GDM1 (cell line): Measurements from ENCODE around the gene GRIP1.

Experiments used
- DNase-seq: peaks from one replicate; lab custom pipeline; 2025; lab: John Stamatoyannopoulos, UW

Gene GRIP1

DNA sequence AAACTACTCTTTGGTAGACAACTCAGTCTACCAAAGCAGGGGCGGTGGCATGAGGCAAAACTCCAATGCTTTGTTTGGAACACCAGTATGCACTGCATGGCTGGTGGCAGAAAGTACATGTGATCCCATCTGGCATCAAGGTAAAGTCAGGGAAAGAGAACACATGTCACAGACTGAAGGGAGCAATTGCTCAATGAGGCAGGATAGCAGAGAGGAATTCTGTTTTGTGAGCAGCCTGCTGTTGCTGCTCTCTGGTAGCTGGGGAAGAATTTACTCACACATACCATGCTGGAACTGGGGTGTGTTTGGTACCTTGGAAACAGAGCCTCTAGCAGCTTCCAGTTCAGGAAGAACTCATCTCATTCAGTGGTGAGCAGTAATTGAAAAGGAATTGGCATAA lies 291.8 kb downstream of the GRIP1 start:
- no peak for DNase-seq

DNA sequence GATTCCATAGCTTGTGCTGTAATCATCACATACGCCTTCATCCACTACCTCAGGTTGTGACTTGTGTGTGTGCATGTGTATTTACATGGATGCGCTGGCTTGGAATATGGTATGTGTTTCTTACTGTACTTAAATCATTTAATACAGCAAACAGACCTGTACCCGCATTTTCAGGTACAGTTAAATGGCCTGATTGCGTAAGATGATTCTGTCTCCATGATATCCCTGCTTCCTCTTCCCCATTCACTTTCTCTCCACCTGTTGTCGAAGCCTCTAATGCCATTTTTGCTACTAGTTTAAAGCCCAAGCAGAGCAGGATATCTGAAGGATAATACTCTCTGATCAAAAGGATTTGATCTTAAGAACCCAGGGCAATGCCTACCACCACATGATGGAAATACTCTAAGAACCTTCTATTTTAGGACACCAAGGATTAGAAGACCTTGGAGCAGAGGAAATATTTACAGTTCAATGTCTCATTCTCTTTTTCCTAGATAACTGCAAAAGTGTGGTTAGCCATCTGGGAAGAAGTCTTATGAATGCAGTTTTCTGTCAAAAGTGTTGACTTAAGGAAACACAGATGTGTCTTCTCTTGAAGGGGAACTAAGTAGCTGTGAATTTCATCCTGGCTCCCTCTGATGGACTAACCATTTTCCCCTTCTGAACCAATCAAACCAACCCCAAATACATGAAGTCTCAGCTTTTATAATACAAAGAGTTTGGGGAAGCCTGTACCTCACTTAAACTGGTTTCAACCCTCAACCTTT lies 297.9 kb downstream of the GRIP1 start:
- DNase-seq: no peak

DNA sequence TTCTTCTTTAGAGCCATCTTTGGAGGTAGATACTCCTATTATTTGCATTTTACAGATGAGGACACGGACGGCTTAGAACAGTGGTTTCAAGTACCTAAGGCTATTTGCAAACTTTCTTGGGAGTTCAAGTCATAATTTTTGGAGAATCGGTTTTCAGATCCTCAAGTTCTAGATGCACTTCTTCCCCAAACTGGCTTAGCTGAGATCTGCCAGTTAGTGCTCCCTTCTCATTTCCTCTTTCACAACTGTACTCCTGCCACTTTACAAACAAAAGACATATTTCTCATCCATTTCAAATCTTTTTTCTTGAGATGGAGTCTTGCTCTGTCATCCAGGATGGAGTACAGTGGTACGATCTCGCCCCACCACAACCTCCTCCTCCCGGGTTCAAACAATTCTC lies 299.3 kb downstream of the GRIP1 start:
- no peak for DNase-seq

DNA sequence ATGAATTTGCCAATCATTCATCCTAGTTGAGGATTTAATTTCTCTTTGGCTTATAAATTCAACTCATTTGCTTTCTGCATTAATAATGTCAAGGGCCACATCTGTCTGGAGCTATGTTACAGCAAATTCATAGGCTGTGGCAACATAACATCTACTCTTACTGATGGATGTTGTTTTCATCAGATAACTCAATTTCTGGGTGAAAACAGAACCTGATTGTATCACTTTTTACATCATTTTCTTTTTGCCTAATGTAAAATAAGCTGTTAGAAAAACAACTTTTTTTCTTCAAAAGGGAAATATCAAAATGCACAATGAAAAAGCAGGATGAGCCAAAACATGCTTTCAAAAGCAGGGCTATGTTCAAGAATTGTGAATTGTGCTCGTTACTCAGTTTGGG lies 303.3 kb downstream of the GRIP1 start:
- no peak for DNase-seq

DNA sequence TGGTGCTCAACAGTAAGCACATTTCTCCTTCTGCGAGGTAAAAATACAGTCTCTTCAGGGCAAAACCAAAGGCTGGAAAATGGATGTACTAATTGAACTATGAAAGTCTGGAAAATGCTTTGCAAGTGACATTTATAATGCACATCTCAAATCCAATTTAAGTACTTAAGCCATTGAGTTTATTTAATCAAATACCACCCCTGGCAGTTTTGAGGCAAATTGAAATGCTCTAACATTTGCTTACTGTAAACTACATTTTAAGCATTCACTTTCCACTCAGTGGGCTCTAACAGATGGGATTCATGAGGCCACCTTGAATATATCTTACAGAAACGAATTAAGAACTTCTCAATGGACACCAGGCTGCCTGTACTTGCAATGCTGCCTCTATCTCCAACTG lies 306.9 kb downstream of the GRIP1 start:
- DNase-seq: no peak

DNA sequence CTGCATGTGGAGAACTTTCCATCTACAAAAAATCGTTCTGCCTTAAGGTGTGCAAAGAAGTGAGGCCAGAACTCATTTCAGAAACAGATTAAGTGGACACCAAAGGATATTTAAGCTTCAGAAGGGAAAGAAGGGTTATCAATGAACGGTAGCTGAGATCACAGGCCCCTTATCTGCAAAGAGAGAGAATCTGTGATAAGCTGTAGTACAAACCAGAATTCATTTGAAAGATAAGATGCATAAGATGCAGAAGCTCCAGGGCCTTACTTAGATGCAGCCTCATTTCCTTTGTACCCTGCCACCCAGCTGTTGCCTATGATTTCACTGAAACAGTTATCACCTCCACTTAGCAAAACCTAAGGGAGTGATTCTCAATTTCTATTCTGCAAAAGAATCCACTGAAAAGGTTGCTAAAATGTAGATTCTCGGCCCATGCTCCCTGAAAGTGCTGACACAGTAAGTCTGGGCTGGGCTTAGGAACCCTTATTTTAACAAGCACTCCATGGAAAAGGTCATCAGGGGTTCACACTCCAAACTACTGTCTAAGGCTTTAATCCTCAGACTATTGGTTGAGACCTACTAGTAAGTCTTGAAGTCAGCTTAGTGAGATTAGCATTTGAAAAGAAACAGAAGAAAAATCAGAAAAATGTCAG lies 311.7 kb downstream of the GRIP1 start:
- no peak for DNase-seq

DNA sequence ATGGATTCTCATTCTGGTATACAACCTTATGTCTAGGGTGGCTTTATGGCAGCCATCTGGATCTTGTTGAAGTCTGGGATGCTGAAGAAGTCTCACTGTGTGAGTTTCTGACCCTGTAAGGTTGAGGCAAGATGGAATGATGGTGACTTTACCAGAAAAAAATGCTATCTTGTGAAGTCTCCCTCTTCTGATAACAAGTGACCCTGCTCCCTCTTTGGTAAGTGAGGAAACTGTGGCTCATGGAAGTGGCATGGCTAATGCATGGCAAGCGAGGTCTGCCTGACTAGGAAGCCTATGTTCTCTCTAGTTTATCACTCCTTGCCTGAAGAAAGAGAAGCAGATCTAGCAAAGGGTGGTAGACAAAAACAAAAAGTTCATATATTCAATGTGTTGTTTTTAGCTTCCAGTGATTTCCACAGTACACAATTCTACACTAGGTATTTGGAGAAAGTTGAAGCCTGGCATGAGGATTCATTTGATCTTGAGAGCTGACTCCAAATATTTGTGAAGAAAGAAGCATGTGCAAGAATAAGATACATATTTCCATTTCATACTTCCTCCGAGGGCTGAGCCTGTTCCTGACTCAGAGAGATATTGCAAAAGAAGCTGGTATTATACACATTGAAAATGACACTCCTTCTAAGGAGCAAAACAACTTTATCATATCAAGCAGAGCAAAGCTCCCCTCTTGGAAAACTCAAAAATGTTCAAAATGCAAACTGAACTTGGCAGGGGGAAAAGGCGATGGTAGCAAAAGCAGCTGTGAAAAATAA lies 313.0 kb downstream of the GRIP1 start:
- DNase-seq: no peak

DNA sequence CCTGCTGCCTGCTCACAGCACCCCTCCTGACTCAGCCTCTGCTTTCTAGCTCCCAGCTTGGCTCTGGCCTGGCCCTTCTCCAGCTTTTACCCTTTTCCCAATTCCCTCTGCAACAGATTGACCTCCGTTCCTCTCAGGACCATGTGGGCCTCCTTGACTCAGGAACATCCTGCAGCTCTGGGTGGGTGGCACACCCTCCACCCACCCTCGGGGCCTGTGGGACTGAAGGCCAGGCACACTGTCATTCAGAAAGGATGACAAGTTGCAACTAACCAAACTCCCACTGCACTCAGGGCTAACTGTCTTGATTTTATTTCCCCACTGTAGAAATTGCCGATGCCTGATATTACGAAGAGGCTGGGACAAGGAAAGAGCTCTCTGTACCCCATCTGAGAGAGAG lies 317.2 kb downstream of the GRIP1 start:
- no peak for DNase-seq

DNA sequence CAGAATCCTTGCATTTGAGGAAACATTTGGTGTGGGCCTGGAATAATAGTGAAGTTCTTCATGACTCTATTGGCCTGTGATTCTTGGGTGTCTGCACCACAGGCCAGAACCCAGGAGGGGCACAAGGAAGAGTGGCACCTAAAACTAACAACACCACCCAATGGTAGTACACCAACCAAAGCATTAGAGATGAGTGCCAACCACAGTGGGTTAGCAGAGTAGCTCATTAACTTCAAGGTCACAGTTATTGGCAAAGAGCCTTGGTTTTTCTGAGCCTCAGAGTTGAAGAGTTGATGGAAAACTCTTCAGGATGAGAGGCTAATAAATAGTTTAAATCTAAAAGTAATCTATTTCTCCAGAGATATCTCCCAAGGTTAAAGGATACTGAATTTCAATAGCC lies 319.6 kb downstream of the GRIP1 start:
- DNase-seq: no peak

DNA sequence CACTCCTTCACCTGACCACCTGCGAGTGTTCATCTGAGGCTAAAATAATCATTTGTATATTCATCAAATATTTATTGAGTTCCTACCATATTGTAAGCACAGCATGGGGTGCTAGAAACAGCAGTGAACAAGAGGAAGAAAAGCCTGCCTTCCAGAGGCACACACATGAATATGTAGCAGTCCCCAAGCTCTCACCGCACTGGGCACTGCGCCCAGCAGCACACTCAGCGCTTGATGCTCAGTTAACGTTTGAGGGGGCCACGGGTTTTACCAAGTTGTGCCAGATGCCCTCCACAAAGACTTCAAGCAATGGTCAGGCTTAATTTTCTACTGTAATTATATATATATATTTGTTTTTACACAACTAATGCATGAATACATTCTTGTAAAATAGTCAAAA lies 324.6 kb downstream of the GRIP1 start:
- no peak for DNase-seq

DNA sequence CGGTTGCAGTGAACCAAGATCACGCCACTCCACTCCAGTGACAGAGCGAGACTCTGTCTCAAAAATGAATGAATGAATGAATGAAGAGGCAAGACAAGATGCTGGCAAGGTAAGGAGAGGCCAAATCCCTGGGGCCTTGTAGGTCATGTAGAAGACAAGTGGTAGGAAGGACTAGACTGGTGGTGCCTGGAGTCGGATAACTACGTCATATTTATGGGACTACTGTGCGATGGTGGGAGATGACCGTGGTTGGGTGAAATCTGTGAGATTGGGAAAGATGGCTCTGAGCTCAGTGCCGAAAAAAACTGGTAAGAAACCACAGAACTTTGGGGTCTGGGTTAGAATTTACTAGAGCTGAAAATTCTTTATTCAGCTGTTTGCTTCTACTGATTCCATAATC lies 326.0 kb downstream of the GRIP1 start:
- DNase-seq: no peak

DNA sequence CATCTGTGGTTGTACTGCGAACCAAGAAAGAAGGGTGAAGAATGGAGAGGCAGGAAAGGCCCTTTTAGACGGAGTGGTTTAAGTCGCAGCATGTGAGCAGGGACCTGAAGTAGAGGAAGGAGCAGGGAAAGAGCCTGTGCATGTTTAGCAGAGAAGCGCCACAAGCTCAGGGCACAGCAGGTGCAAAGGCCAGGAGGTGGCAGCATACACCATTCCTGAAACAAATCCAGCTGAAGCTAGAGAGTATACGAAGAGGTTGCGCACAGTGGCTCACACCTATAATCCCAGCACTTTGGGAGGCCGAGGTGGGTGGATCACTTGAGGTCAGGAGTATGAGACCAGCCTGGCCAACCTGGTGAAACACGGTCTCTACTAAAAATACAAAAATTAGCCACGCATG lies 326.7 kb downstream of the GRIP1 start:
- DNase-seq: peak; percentile 2

DNA sequence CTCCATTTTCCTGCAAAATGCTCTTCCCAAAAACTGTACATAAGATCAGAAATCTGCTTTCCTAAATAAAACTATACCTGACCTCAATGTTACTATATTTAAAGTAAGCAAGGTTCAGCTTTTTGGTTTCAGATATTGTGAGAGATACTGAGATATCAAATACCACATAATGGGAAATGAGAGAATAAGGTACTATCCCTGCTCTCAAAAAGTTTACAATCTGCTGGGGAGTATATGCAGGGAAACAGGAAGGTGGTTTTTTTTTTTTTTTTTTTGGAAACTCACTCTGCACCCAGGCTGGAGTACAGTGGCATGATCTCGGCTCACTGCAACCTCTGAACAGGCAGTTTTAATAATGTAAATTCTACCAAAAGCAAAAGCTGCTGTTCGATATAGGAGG lies 327.6 kb downstream of the GRIP1 start:
- DNase-seq: no peak

DNA sequence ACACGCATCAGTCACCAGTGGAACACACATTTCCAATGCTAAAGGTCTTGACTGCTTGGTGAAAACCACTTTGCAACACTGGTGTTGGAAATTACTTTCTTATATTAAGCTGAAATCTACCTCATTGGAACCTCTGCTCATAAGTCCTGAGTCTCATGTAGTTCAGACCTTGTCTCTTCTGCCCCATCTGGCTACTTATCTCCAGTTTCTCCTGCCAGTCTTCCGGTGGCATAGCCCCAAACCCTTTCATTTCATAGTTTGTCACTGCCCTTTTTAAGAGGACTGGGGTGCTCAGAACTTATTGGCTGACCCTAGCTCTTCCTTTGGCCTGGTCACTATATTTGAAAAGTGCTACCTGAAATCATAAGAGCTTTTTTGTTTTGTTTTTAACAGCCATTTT lies 332.9 kb downstream of the GRIP1 start:
- DNase-seq: no peak

DNA sequence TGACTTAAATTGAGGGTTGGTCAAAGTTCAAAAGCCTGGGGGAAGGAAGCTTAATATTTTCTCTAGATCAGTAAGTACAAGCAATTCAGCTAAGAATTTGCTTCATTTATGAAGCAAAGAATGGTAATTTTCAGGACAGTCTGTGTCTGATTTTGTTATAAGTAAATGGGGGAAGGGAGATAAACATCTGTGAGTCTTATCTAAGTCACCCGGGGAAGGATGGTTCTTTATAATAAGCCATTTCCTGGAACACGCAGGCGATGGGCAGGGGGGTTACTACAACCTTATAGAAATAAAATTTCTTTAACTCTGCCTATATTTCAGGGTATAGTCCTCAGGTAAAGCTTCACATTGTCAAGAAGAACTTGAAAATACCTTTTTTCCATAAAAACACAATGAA lies 333.7 kb downstream of the GRIP1 start:
- DNase-seq: no peak

DNA sequence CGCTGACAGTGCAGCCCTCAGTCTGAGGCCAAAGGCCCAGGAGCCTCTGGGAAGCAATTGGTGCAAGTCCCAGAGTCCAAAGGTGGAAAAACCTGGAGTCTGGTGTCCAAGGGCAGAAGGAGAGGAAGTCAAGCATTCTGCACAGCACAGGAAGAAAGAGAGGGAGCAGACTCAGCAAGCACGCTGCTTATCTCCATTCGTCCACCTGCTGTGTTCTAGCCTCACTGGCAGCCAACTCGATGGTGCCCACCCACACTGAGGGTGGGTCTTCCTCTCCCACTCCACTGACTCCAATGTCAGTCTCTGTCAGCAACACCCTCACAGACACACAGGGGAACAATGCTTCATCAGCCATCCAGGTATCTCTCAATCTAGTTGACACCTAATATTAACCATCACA lies 337.8 kb downstream of the GRIP1 start:
- DNase-seq: no peak

DNA sequence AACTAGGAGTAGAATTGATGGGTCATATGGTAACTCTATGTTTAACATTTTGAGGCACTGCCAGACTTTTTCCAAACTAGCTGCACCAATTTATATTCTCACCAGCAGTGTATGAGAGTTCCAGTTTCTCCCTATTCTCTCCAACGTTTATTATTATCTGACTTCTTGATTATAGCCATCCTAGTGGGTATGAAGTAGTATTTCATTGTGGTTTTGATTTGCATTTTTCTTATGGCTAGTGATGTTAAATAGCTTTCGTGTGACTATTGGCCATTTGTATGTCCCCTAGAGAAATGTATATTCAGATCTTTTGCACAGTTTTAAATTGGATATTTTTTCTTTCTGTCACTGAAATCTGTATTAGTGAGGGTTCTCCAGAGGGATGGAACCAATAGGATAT lies 338.7 kb downstream of the GRIP1 start:
- DNase-seq: no peak

DNA sequence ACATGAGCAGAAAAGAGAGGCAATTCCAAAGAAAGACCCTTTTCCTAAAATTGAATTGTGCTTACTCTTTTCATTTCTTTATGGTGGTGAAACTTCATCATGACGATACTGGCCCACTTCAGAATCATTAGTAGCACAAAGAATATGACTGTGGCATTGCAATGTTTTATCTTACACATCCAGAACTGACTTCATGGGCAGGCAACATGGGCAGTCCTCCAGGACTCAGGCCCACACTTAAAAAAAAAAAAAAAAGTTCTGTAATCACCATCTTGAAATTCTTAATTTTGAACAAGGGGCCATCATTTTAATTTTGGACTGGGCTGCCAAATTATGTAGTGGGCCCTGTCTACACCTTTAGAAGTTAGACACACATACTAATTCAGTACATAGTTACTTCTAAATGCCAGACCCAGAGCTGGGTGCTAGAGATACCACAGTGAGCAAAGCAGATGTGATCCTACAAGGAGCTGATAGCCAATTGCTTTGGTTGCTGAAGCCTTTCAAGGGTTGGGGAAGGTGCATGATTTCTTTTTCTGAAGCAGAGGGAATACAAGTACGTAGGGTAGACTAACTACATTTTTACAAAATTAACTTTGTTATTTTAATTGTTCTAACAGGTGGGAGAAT lies 341.4 kb downstream of the GRIP1 start:
- no peak for DNase-seq

DNA sequence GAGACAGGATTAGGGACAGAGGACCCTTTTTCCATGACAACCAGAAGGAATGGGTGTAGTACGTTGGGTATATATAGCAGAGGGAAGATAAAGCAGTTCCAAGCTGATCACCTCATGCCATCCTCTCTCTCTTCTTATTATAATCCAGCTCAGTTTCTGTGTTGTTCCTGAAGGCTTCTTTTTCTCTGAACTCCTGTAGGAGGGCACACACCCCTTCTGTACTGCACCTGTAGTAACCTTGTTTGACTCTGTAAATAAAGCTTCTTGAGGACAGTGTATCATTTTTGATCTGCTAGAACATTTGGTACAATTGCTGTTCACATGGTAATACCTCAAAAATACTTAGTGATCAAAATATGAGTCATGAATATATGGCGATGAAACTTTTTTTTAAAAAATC lies 343.1 kb downstream of the GRIP1 start:
- no peak for DNase-seq

DNA sequence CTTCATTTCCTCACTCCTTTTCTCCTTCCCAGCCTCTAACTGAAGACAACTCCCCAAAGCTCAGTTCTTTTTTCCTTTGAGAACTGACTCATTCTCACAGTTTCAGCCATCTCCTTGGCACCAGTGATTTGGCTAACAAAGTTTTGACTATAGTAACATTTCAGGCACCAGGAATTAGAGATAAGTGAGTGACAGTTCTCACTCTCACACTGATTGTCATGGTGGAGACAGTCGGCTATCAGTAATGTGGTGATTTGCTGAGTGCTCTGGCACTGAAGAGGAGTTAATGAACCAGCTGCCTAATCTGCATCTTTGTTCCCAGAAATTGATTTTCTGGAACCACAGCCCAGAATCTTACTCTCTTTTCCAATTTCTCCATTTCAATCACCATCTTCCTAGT lies 347.1 kb downstream of the GRIP1 start:
- DNase-seq: no peak

DNA sequence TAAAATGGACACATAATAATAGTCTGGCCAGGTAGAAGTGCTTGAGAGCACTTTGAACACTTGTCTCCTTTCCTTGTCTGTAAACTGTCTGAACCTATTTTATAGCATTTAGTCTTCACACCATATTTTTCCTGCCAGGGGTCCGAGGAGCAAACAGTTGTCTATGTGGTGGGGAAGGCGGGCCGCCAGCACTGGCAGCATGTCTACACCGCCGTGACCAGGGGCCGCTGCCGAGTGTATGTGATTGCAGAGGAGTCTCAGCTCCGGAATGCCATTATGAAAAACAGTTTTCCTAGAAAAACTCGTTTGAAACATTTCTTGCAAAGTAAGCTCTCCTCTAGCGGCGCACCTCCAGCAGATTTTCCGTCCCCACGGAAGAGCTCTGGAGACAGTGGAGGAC lies 347.9 kb downstream of the GRIP1 start:
- no peak for DNase-seq

DNA sequence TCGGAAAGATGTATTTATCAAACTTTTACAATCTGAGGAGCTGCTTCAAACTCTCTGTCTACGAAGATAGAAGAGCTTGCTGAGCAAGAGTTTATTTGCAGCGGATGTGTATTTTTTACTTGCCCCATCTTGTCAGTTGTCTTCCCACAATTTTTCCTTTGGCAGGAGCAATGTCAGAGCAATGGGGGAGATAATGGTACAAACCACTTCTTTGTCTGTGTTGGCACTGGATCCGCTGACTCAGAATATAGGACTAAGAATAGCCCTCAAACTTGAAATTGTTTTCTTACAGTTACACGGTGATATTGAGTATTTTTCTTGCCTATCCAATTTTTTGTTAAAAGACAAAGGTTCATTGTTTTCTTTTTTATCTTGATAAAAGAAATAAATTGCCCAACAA lies 348.9 kb downstream of the GRIP1 start:
- no peak for DNase-seq

DNA sequence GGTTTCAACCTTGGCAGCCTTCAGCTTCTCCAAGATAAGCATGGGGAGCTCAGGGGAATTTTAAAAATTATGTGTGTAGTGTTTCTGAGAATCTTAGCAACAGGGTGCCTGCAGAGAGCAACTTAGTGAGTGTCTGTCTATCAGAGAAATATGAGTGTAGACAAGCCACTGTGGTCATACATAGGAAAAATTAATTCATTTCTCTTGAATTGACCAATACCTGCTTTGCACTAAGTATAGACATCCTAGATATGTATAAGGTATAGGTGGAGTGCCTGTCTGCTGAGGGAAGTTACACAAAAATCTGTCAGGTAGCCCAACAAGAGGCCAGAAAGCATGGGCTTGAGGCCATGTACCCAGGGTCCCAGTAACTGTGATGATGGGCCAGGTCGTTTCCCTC lies 355.9 kb downstream of the GRIP1 start:
- DNase-seq: no peak
